A172 (cell line): ENCODE results near the gene PSMD9. TPM values are rescaled to one million over a fixed set of nuclear protein-coding genes. Genes with fewer than 3 reads are reported as not detected.

Experiments
- DNase-seq: peaks from one replicate; pipeline ENCODE4 v3.0.0-alpha.2; 2015; ENCODE audit warnings: low spot score
- total RNA-seq: library from RNA; depleted of rRNA; stranded (reverse); fragments of >200 nt; shearing (Covaris generic); gene quantifications from 2 replicates; pipeline ENCODE4 v1.2.3, GENCODE V29; 2014; rRNA removed

Gene PSMD9
- total RNA-seq, 1 experiment from 2014 or later, result 143 TPM

- DNase-seq, result peak; percentile 10
Observed at GRCh38 chr12:121955258-121956237, 67.0 kb downstream of the PSMD9 start.

- DNase-seq, result no peak
Observed at GRCh38 chr12:121957861-121958515, 69.4 kb downstream of the PSMD9 start.

GRCh38 chr12:121958541-121959240 lies 70.1 kb downstream of the PSMD9 start:
- no peak for DNase-seq

GRCh38 chr12:121960541-121960940 lies 72.0 kb downstream of the PSMD9 start:
- no peak for DNase-seq

GRCh38 chr12:121961195-121961879 lies 72.7 kb downstream of the PSMD9 start:
- no peak for DNase-seq

GRCh38 chr12:121963341-121964018 lies 74.9 kb downstream of the PSMD9 start:
- no peak for DNase-seq

- peak; percentile 87 for DNase-seq
Observed at GRCh38 chr12:121964813-121965643, 76.4 kb downstream of the PSMD9 start.

- DNase-seq, result no peak
Observed at GRCh38 chr12:121966959-121967358, 78.4 kb downstream of the PSMD9 start.

Other genes with a start within 250 kb of the PSMD9 start
- 0.02 and 1.5 TPM in 2 replicates for gene MORN3, start 219.1 kb upstream of the PSMD9 start, total RNA-seq
- 4.6 and 5.5 TPM in 2 replicates for gene TMEM120B, start 176.0 kb upstream of the PSMD9 start, total RNA-seq
- 1.8 and 2.7 TPM in 2 replicates for gene RHOF, start 95.1 kb upstream of the PSMD9 start, total RNA-seq
- gene SETD1B, start 84.8 kb upstream of the PSMD9 start, total RNA-seq, result 1.9 and 2.4 TPM in 2 replicates
- gene HPD, start 29.9 kb upstream of the PSMD9 start, total RNA-seq, result 0.12 and 1.2 TPM in 2 replicates
- gene CFAP251, start 29.8 kb downstream of the PSMD9 start, total RNA-seq, result 1.3 and 3.8 TPM in 2 replicates
- gene BCL7A, start 133.1 kb downstream of the PSMD9 start, total RNA-seq, result 6.9 and 7.6 TPM in 2 replicates
- gene MLXIP, start 190.0 kb downstream of the PSMD9 start, total RNA-seq, result 5.4 and 10.1 TPM in 2 replicates